NK-92 treated with Interleukin-12 subunit alpha and Interleukin-12 subunit beta, amount 100 ng/mL, for 24 hours (cell line): ENCODE measurements around the gene TMEM255B.

Experiments used
- DNase-seq: peaks from one replicate; lab custom pipeline; 2025; lab: John Stamatoyannopoulos, UW

TMEM255B gene

GRCh38 chr13:113768018-113768905, 9.2 kb downstream of the TMEM255B start:
- no peak for DNase-seq

GRCh38 chr13:113769106-113769505, 10.1 kb downstream of the TMEM255B start:
- DNase-seq, result no peak

- DNase-seq, result no peak
These were observed 10.9 kb downstream of the TMEM255B start for GRCh38 chr13:113769881-113770280.

DNA sequence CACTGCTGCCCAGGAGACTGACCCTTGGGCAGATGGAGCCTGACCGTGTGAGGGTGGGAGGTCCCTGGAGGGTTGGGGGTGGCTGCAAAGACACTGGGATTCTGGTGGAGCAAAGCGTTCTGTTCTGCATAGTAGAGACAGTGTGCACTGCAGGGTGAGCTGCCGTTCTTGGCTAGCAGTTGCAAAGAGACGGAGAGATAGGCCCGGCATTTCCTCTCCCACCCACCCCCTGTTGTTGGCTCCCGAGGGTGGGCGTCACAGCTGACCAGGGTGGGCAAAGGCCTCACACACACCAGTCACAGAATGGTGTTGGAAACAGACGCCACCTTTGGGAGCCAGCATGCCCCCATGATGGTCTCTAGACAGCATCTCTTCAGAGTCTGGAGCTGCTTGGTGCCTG, 11.4 kb downstream of the TMEM255B start:
- DNase-seq, result no peak

DNA sequence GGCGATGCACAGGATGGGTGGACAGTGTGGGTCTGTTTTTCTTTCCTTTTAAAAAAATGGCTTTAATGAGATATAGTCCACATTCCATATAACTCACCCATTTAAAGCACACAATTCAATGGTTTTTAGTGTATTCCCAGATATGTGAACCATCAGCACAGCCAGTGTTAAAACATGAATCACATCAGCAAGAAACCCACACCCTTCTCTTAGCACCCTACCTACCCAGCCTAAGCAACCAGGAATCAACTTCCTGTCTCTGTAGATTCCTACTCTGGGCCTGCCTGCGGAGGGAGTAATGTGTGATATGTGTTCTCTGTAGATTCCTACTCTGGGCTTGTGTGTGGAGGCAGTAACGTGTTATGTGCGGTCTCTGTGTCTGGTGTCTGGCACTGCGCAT, 11.9 kb downstream of the TMEM255B start:
- DNase-seq, result no peak

DNA sequence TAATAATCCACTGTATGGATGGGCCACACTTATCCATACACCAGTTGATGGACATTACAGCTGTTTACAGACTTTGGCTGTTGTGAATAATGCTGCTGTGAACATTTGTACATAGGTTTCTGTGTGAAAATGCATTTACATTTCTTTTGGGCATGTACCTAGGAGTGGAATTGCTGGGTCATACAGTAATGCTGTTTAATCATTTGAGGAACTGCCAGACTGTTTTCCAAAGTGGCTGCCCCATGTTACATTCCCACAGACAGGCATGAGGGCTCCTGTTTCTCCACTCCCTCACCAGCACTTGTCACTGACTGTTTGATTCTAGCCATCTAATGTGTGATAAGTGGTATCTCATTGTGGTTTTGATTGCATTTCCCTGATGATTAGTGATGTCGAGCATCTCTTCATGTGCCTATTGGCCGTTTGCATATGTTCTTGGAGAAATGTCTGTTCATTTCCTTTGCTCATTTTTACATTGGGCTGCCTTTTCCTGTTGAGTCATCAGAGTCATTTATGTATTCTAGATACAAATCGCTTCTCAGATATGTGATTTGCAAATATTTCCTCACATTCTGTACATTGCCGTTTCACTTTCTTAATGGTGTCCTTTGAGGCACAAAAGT, 12.8 kb downstream of the TMEM255B start:
- no peak for DNase-seq

DNA sequence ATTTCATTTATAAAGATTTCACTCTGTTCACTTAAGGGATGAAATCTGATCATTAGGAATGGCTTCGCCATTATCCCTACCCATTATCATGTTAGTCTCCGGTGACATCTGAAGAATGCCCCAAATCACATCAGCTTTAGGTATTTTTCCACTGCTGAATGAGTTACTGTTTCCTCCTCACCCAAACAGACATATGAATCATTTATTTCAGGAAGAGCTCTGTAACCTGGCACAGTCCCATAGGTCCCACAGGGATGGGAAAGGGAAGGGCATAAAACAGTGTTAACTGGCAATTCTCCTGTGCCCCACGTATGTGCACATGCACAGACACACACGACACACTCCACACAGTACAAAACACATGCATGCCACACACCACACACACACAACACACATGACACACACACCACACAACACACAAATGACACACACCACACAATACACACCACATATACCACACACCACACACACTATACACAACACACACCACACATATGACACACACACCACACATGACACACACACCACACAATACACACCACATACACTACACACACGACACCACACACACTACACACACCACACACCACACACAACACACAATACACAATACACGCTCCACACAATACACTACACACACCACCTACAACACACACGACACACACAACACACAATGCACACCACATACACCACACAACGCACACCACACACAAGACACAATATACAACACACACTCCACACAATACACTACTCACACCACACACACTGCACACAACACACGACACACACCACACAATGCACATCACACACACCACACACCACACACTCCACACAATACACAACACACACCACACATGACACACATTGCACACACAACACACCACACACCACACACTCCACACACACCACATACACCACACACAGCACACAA, 15.4 kb downstream of the TMEM255B start:
- DNase-seq, result no peak

- DNase-seq, result no peak
These were observed 16.6 kb downstream of the TMEM255B start for GRCh38 chr13:113775451-113776145.

DNA sequence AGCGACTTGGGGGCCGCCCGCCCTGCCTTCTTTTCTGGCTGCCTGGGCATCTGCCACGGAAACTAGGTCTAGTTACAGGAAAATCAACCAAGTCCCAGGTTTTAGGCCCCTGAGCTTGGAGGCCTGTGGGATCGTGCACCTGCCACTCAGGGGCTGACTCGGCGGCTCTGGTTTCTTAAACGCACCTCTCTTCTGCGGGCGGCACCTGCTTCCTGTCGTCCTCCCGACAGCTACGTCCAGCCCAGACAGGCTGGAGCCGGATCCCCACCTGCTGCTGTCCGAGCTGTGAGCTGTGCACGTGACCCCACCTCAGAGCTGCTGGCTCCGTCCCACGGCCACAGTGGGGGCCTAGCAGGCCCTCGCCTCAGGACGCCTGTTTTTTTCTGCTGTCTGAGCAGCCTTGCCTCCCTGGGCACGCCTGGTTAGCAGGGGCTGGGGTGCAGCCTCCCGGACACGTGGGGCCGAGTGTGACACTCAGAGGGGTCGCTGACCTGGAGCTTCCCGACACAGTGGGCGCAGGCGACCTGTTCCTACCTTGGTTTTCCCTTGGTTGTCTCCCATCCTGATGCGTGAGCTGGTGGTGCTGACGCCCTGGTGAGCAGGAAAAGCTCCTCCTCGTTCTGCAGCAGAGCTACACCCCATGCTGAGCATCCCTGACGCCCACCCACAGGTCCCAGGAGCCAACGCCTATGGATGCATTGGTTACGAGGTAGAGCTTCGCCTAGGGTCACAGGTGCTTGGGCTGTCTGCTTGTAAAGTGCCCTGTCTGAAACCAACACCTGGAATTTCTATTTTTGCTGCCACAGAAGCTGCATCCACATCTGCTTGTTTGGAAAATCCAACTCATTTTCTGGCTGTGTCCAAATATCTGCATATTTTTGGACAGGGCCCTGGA, 17.5 kb downstream of the TMEM255B start:
- DNase-seq, result no peak

DNA sequence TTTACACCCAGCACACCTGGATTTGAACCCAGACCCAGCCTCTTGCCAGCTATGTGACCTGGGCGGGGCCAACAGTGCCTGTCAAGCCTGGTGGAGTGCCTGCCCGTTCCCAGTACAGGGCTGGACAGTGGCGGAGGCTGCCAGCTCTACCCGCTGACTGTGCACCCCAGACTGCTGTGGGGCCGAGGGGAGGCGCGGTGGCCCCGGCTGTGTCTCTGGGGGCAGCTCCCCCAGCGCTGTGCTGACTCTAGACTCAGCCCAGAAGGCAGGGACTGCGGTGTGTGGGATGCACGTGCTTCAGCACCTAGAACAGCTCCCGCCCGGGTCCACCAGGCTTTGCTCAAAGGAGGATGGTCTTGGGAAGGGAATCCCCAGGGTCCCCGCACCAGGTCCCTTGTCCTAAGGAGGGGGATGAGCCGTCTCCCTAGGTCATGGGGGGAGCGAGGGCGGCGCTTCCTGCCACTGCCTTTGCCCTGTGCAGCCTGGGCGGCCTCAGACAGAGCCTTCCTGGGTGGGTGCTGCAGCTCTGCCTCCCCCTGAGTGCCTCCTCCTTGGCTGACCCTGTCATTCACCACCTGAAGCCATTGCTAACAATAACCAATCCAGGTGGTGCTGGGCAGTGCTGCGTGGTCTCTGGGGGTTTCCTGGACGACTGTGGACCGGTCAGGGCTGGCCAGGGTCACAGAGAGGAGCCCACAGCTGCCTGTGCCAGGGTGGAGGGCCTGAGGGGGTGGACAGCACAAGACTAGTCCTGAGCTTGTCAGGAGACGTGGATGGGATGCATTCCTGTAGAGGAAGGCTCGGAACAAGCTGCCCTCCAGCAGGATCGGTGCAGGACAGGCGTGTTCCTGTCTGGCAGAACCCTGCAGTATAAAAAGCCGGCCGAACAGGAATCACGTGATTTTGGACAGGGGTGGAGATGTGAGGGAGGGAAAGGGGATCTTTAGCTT, 18.6 kb downstream of the TMEM255B start:
- DNase-seq, result no peak

DNA sequence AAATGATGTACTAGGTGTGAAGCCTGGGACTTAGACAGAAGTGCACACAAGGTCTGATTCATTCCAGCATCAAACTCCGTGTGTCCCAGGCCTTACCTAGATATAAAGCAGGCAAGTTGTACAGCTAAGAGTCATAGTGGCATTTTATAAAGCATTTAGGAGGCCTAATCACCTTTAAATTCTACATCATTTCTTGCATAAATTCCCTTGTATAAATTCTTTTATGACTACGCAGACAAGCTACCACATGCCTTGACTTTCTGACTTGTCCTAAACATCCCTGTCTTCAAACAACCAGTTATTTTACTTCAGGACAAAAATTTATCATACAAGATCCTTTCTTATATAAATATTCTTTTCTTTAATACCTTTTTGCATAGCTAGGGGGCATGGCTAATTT, 22.5 kb downstream of the TMEM255B start:
- DNase-seq, result no peak

DNA sequence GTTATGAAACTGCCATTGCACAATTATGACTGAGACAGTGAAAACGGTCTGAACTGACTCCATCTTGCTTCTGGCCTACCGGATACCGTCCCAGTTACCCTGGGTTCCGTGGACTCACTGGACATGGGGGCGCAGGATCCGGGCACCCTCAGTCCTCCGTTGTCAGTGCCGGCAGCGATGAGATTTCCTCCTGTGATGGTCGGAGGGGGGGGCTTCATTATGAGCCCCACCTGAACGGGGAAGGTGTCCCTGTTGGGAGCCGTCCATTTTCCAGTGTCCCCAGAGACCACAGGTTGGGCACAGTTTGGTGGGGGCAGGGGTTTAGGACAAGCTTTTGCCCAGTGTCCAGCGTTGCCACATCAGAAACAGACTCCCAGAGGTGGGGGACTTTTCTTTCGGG, 23.4 kb downstream of the TMEM255B start:
- DNase-seq, result no peak

DNA sequence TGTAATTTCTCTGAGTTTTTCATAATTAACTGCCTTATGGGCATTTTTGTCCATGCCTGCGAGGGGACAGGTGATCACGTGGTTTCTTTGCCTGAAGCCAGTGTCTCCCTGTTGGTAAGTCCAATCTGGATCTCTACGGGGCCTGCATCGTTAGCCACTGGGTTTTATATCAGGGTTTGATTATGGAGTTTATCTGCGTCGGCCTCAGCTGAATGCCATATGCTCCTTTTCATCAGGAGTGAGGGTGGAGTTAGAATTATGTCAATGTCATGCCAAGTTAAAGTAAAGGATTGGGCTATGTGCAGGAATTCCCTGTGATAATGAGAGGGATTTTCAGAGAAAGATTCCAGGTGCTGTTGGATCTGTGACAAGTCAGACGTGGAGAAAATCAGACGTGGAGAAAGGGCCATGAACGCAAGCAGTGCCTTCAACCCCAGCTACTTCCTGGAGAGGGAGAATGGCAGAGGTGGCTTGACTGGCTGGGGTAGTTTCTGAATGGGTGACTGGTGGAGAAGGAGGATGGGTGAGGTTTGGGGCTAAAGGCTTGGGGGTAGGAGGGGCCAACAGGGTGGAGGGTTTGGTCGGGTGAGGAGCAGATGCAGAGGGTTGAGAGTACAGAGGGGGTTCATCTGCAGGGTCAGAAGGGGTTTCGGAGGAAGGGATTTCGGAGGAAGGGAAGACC, 24.3 kb downstream of the TMEM255B start:
- DNase-seq, result no peak

DNA sequence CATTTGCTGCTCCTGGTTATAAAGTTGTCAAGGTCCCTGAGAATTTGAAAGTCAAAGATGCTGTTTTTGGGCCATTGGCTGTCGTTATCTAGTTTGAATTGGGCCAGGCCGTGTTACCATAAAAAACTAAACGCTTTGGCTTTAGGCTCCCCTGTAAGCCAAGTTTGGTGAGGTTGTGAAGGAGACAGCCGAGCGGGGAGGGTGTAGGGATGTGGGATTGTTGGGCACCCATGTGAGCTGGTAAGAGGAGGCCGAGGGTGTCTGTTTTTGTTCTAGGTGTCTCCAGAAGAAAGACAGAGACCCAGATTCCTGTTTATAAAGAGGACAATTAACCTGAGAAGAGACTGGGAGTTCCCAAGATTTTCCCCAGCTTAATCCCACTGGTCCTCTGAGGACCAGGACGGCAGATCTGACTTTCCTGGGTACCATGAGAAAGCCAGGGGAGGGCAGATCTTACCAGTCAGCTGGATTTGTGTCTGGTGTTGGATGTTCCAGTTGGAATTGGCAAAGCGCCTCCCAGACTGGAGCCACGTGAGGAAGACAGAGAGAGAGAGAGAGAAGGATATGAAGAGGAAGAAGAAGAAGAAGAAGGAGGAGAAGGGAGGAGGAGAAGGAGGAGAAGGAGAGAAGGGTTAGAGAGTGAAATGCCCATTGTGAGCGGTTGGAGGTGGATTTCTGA, 25.1 kb downstream of the TMEM255B start:
- DNase-seq, result no peak

GRCh38 chr13:113784645-113785024, 25.6 kb downstream of the TMEM255B start:
- no peak for DNase-seq

DNA sequence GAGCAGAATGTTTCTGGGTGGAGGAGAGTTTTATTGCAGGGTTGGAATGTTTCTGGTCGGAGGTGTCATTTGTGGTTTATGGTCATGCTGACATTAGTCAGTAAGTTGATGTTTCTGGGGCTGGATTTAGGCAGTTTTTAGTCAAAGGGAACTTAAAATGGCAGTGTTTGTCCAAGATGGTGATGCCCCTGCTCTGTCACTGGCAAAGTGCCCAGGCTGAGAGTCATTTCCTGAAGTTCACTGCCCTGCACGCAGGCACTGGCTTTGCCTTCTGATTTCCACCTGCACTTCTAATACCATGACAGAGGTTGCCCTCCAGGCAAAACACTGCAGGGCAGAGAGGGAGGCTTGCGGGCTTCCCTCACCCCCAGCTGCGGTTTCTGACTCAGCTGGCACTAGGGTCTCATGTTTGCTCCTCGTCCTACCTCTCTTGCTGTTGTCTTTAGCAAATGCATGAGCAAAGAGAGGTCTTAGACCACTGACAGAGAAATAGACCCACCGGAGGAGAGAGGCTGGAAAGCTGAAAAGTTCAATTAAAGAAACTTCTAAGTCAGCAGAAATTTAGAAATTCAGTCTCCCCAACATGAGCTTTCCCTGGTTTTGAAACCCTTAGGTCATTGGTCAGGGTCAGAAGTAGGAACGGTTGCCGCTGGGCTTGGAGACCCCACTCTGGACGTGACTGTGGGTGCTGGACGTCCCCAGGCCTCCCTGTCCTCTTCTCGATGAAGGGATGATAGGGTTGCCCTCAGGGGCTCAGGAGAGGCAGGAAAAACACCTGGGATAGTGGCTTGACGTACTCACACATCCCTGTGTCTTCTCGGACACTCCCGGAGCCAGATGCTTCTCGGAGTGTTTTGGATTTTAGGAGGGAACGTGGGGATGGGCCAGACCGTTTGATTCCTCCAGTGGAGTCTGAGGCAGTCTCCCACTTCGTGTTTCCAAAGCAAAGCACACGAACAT, 26.3 kb downstream of the TMEM255B start:
- DNase-seq, result no peak

DNA sequence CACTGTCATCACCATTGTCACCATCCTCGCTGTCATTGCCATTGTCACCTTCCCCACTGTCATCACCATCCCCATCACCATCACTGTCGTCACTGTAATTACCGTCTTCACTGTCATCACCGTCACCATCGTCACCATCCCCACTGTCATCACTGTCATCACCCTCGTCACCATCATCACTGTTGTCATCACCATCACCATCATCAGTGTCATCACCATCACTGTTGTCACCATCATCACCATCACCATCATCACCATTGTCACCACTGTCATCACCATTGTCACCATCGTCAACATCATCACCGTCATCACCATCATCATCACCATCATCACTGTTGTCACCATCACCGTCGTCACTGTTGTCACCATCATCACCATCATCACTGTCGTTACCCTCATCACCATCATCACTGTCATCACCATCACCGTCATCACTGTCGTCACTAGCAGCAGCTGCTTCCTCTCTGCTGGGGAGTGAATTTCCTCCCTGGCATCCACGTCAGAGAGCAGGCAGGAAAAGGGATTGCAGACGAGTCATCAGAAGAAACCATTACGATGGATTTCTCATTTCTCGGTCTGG, 27.3 kb downstream of the TMEM255B start:
- no peak for DNase-seq
